IPS DF 4.7 (cell line): Measurements from ENCODE around the gene VTA1.
"Not testable (repeated sequence)": the region's sequence is repeated elsewhere in the genome, so short reads cannot be mapped to it uniquely, and the experiment has no call there.

Experiments
- DNase-seq: peaks from one replicate; pipeline ENCODE4 v3.0.0-alpha.2; 2013; ENCODE audit warnings: low spot score; ENCODE audit errors: extremely low read depth

VTA1 gene

GRCh38 chr6:142171351-142171750 lies 24.3 kb downstream of the VTA1 start:
- no peak for DNase-seq

DNA sequence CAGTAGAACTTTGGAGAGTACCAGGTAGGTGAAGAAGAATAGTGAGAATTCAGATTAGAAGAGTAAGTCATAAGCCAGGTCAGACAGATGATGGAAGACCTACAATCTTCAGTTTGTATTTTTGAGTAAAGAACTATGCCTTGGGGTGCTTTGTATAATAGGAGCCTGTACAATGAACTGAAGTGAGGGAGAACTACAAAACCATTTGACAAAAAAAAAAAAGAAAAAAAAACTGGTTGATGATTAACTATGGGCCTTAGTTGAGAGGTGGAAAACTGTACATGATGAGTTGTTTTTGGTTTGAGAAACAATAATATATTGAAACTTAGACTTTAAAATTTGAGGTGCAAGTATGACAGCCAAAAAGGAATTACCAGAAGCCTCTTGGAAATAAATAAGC lies 25.7 kb downstream of the VTA1 start:
- no peak for DNase-seq

DNA sequence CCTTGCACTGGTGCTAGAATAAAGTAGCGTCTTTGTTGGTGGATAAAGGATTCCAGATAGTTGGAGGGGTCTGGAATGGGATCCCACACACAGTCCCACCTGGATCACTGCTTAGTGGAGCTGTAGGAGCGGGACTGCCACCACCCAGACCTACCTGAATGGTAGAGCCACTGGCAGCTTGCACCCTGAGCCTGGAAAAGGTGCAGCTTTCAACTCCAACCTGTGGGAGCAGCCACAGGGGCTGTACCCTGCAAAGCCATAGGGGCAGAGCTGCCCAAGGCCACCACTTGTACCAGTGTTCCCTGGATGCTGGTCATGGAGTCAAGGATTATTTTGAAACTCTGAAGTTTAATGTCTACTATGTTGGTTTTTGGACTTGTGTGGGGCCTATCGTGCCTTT lies 26.9 kb downstream of the VTA1 start:
- no peak for DNase-seq

DNA sequence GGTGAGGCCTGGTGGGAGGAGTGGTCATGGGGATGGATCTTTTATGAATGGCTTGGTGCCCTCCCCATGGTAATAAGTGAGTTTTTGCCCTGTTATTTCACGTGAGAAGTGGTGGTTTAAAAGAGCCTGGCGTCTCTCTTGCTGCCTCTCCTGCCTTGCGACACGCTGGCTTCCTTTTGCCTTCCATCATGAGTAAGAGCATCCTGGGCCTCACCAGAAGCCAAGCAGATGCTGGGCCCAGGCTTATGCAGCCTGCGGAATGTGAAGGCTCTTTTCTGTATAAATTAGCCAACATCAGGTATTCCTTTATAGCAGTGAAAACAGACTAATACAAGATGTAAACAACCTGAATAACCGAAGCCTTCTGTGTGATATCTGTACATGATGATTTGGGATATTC lies 27.6 kb downstream of the VTA1 start:
- DNase-seq, result no peak

DNA sequence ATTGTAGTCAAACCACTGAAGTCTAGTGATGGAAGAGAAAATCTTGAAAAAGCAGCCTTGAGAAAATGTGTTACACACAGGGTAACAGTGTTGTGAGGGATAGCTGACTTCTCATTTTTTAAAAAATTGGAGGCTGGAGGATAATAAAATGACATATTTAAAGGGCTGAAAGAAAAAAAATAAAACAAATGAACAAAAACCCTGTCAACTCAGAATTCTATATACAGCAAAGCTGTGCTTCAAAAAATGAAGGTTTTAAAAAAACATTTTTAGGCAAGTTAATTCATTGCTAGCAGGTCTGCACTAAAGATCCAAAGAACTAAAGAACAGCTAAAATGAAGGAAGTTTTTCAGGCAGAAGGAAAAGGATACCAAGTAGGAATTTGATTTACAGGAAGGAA lies 31.1 kb downstream of the VTA1 start:
- DNase-seq, result no peak

DNA sequence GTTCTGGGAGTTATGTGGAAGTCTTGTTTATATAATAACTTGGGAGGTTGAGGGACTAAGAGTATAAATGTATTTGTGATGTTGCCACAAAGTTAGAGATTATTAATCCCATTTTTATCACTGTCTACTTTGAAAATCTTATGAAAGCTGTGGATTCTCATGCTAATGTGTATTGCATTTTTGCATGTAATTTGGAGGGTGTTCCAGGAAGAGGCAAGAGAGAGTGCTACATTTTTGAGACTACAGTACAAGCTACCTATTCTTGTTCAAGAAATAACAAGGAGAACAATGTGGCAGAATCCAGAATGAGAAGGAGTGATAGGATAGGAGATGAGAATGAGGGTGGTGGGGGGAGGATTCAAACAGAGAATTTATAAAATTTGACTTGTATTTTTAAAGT lies 34.9 kb downstream of the VTA1 start:
- DNase-seq, result no peak

DNA sequence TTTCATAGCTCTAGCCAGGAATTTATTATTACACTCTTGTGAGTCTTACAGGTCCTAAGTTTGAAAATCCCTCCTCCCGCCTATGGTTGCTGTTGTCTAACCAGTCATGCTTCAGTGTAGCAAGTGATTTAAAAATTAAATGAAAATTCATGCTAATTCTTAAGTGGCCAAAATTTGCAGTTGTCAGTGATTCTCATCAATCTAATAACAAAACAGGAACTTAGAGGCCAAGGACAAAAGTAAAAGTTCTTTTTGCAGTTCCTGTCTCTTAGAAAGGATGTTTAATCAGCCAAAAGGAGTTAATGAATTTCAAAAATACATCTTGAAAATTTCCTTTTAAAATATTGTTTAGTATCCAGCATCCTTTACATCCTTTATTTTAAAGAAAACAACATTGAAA lies 36.3 kb downstream of the VTA1 start:
- DNase-seq, result no peak

DNA sequence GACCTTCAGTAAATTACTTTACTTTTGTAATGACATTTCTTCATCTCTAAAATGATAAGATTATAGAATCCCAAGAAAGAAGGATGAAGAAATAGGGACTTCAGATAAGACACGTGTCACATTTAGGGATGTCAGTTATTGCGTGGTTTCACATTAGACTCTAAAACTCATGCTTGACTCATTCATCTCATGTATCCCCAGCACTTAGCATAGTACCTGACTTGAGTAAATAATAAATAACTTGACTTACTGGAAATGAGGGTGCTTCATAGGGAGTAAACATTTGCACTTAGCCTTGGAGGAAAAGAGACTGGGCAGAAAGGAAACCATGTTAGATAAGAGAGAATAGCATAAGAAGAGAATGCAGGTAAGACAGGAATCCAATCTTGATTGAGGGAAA lies 37.2 kb downstream of the VTA1 start:
- DNase-seq, result no peak

- DNase-seq, result no peak
These were observed 38.6 kb downstream of the VTA1 start for GRCh38 chr6:142185641-142186040.

DNA sequence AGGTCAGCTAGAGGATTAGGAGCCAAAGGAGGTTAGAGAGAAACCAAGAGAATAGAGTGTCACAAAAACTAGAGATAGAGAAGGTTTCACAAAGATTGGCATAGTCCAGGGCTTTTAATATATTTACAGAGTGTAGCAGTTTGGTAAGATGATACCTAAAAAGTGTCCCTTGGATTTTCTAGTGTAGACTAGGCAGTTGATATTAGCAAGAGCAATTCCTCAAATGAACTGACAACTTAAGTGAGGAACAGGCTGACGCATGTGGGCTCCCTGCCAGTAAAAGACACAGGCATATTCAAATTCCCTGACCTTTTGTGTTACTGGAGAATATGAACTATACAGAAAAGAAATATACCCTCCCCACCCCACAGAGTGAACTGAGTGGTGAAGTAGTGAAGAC lies 40.1 kb downstream of the VTA1 start:
- DNase-seq, result no peak

DNA sequence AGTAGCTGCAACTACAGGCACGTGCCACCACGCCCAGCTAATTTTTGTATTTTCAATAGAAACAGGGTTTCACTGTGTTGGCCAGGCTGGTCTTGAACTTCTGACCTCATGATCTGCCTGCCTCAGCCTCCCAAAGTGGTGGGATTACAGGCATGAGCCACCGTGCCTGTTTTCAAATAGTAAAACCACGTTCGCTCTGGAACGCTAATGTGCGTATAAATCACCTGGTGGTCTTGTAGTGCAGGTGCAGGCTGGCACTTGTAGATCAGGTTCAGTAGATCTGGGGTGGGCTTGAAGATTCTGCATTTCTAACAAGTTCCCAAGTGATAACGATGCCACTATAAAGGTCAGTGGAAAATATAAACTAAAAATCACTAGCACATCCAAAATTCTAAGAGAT lies 41.3 kb downstream of the VTA1 start:
- not testable (repeated sequence) for DNase-seq

- DNase-seq, result no peak
These were observed 42.0 kb downstream of the VTA1 start for GRCh38 chr6:142189057-142189456.

DNA sequence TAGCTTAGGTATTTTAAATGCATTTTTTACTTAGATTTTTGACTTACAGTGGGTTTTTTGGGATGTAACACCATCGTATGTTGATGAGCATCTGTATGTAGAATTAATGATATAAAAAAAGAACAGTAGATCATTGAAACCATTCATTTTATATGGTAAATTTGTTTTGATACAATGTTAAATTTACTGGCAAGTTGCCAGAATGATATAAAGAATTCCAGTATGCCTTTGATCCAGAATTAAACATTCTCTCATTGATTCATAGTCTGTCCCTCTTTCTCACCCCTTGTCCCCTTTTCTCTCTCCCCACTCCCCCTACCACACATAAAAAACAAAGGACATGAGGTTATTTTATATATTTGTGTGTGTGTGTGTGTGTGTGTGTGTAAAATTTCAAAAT lies 45.3 kb downstream of the VTA1 start:
- DNase-seq, result no peak

DNA sequence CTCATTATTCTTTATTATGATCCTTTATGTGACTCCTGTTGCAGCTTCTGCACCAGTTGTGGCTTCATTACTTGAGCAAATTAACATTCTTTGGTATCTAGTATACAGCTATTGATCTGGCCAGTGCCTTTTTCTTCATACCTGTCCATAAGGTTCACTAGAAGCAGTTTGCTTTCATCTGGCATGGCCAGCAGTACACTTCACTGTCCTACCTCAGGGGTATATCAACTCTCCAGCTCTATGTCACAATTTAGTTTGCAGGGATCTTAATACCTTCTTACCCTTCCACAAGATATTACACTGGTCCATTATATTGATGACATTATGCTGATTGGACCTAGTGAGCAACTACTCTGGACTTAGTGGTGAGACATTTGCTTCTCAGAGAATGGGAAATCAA lies 46.6 kb downstream of the VTA1 start:
- DNase-seq, result no peak

- no peak for DNase-seq
These were observed 48.9 kb downstream of the VTA1 start for GRCh38 chr6:142195862-142196541.

DNA sequence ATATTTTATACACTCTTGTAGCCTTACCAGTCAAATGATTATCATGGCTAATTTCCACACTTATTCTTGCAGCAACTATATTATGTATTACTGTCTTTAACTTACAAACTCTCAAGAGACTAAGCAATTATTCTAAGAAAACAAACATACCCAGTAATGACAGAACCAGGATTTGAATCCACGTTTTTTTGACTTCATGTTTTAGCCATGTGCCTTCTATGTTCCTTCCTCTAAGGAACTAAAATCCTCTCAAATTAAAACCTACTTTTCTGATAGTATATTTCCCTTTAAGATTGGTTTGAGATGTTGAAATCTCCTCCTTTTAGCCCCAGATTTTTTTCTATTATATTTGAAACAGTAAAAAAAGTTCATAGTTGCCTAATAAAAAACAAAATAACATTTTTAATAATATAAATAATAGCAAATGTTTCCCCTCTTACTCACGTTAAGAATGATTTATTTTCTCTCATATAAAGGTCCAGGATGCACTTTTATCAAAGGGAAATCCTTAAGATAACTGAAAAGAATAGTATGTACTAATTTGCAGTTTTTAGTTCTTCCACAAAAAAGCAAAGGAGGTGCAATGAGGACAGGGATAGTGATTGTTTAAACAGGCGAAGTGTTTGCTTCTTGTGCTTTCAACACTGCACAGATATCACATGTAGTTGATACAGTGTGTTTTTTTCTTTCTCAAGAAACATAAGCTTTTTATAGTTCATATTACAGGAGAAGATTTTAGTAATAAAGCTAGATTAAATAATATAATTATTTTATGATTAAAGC lies 54.0 kb downstream of the VTA1 start:
- no peak for DNase-seq

- DNase-seq, result peak; percentile 58
These were observed 60.3 kb downstream of the VTA1 start for GRCh38 chr6:142207265-142207877.

- no peak for DNase-seq
These were observed 63.5 kb downstream of the VTA1 start for GRCh38 chr6:142210606-142211005.

DNA sequence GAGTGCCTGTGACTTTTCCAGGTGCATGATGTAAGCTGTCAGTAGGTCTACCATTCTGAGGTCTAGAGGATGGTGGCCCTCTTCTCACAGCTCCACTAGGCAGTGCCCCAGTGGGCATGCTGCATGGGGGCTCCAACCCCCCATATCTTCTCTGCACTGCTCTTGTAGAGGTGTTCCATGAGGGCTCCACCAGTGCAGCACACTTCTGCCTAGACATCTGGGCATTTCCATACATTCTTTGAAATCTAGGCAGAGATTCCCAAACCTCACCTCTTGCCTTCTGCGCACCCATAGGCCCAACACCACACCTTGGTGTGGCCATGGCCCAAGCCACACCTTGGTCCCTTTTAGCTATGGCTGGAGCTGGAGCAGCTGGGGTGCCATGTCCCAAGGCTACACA lies 66.3 kb downstream of the VTA1 start:
- DNase-seq, result no peak

DNA sequence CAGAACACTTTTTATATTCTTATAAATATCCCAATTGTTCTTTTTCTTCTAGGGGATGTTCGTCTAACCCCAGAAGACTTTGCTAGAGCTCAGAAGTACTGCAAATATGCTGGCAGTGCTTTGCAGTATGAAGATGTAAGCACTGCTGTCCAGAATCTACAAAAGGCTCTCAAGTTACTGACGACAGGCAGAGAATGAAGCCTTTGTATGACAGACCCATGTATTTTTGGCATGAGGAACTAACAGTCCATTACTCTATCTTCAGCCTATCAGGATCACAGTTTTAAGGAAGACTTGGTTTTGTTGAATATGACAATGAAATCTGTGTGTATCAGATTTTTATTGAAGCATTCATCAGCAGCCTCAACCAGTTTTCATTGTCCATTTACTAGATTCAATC lies 71.4 kb downstream of the VTA1 start:
- no peak for DNase-seq

GRCh38 chr6:142222022-142222421 lies 75.0 kb downstream of the VTA1 start:
- no peak for DNase-seq

- no peak for DNase-seq
These were observed 76.9 kb downstream of the VTA1 start for GRCh38 chr6:142223938-142224337.

DNA sequence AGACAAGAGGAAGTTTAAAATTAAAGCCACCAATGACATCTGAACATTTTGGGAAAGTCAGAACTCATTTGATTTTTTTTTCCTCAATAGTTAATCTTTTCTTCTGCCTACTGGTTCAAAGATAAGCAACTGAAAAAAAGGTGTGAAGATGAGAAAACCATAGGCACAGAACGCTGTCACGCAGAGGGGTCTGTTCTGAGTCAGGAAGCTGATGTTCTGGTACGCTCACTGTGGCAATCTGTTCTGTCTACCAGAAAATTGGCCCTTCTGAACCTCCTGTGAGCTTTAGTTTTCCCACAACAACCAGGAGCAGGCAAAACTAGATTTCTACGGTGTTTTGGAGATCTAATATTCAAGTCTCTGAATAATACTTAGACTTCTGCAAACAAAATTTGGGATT lies 78.1 kb downstream of the VTA1 start:
- DNase-seq, result no peak
